ENCODE results near the gene ERP27. TPM values are rescaled to one million over a fixed set of nuclear protein-coding genes. Genes with fewer than 3 reads are reported as not detected.

ERP27 gene
- total RNA-seq, 1 experiment from 2014 or later, result not detected

DNA sequence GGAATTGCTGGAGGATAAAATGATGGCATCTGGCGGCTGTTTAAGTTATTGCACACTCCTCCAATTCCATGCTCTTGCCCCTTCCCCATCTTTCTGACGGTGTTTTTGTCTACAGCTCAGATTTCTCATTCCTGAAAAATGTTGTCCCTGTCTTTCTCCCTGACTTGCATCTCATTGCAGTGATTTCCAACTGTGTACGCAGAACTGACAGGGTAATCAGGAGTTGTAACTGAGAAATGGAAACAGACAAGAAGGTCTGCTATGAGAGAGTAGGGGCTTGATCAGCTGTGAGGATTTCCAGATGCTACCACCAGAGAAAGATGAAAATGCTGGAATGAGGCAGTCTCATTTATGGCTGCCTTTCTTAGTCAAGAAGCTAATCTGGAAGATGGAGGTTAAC lies 1.3 kb downstream of the ERP27 start:
- ChIA-PET CTCF (interaction anchor here (0.6 to 1.5 kb wide), 3 partner anchors 9 to 1124 kb away, joined by 3 to 5 read pairs (median 4); no protein-coding TSS in a partner anchor), POLR2A (no interaction called here)
- TF ChIP-seq, protein P1, sequence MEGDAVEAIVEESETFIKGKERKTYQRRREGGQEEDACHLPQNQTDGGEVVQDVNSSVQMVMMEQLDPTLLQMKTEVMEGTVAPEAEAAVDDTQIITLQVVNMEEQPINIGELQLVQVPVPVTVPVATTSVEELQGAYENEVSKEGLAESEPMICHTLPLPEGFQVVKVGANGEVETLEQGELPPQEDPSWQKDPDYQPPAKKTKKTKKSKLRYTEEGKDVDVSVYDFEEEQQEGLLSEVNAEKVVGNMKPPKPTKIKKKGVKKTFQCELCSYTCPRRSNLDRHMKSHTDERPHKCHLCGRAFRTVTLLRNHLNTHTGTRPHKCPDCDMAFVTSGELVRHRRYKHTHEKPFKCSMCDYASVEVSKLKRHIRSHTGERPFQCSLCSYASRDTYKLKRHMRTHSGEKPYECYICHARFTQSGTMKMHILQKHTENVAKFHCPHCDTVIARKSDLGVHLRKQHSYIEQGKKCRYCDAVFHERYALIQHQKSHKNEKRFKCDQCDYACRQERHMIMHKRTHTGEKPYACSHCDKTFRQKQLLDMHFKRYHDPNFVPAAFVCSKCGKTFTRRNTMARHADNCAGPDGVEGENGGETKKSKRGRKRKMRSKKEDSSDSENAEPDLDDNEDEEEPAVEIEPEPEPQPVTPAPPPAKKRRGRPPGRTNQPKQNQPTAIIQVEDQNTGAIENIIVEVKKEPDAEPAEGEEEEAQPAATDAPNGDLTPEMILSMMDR (IDR thresholded peaks at IDR 0.05; ENCODE audit: unreplicated experiment), result no peak
- no peaks in the 10 kb centered on the region for H3K27me3 Mint-ChIP-seq (ENCODE audit: insufficient read depth, unreplicated experiment)
- no peak overlapping the region for H3K4me3 Mint-ChIP-seq (ENCODE audit: unreplicated experiment)
- H3K36me3 Mint-ChIP-seq (ENCODE audit: insufficient read depth, unreplicated experiment), result peaks cover 7% of the 10 kb centered on the region
- intact Hi-C loops (cut with micrococcal nuclease), result no loop called here
- no peak for DNase-seq (ENCODE audit: unreplicated experiment)
- H3K9me3 Mint-ChIP-seq (ENCODE audit: unreplicated experiment), result no peaks in the 10 kb centered on the region
- no peak overlapping the region for H3K27ac Mint-ChIP-seq (ENCODE audit: low read depth, unreplicated experiment)
- no TSS peak for BruUV-seq (replicated peaks)
- H3K4me1 Mint-ChIP-seq (ENCODE audit: insufficient read depth, unreplicated experiment), result no peaks in the 10 kb centered on the region

DNA sequence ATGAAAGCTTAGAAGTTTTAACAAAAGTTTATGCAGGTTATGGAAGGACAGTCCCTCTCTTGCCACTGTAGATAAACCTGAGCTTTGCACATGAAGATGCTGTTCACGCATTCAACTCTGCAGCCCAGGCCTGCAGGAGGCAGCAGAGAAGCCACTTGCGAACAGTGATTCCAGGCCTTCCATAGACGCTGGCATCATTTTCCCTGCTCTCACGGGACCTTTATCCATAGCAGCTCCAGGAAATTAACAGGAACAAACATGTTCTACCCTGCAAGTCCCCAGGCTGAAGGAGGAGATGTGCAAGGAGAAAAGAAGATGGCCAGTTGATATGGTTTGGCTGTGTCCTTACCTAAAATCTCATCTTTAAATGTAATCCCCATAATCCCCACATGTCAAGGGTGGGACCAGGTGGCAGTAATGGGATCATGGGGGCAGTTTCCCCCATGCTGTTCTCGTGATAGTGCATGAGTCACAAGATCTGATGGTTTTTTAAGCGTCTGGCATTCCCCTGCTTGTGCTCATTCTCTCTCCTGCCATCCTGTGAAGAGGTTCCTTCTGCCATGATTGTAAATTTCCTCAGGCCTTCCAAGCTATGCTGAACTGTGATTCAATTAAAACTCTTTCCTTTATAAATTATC lies 2.0 kb downstream of the ERP27 start:
- ChIA-PET CTCF (interaction anchor here (0.6 to 0.8 kb wide), 2 partner anchors 10 to 1125 kb away, joined by 3 to 4 read pairs; no protein-coding TSS in a partner anchor), POLR2A (interaction anchor here (1.0 kb wide), 1 partner anchor 10 kb away, joined by 3 read pairs; no protein-coding TSS in a partner anchor)
- H3K4me1 Mint-ChIP-seq (ENCODE audit: insufficient read depth, unreplicated experiment), result no peaks in the 10 kb centered on the region
- no peaks in the 10 kb centered on the region for H3K9me3 Mint-ChIP-seq (ENCODE audit: unreplicated experiment)
- BruUV-seq (replicated peaks), result no TSS peak
- H3K36me3 Mint-ChIP-seq (ENCODE audit: insufficient read depth, unreplicated experiment), result peaks cover 4% of the 10 kb centered on the region
- TF ChIP-seq, protein P1 (IDR thresholded peaks at IDR 0.05; ENCODE audit: unreplicated experiment), result no peak
- intact Hi-C loops (cut with micrococcal nuclease), result no loop called here
- DNase-seq (ENCODE audit: unreplicated experiment), result no peak
- H3K4me3 Mint-ChIP-seq (ENCODE audit: unreplicated experiment), result no peak overlapping the region
- no peak overlapping the region for H3K27ac Mint-ChIP-seq (ENCODE audit: low read depth, unreplicated experiment)
- H3K27me3 Mint-ChIP-seq (ENCODE audit: insufficient read depth, unreplicated experiment), result no peaks in the 10 kb centered on the region

DNA sequence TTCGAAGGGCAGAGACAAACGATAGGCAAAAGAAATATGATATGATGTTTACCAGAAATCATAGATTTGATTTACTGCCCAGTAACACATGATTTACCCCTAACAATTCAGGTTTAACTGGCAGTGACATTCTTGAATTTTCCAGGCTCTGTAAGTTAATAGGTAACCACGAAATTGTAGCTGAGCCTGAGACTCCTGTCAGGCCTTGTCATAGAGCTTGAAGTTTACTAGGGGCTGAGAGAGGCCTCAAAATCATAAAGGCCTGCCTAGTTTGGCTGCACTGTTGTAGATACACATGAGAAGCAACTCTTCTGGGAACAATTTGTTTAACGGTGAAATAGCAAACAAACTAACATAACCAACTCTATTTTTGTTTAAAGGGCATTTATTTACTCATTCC lies 3.3 kb downstream of the ERP27 start:
- POLR2A ChIA-PET, result no interaction called here

DNA sequence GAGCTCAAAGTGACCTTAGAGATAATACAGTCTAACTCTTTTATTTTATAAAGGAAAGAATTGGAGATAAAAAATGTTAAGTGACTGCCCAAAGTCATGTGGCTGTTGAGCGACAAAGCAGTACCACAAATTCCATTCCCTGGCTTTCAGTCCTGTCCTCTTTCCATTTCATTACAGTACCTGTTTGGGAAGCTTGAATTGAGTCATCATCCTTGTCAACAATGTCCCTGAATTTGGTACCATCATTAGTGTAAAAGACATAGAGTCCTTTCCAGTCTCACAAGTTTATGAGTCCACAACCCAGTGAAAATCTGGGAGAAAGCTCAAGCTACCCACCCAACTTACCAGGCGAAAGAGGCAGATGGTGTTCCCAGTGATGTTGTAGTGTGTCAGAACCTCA lies 3.8 kb downstream of the ERP27 start:
- DNase-seq (ENCODE audit: unreplicated experiment), result no peak
- CTCF ChIA-PET, result no interaction called here
- H3K36me3 Mint-ChIP-seq (ENCODE audit: insufficient read depth, unreplicated experiment), result peaks cover 4% of the 10 kb centered on the region
- no peak overlapping the region for H3K27ac Mint-ChIP-seq (ENCODE audit: low read depth, unreplicated experiment)
- no peak overlapping the region for H3K4me3 Mint-ChIP-seq (ENCODE audit: unreplicated experiment)
- H3K27me3 Mint-ChIP-seq (ENCODE audit: insufficient read depth, unreplicated experiment), result no peaks in the 10 kb centered on the region
- intact Hi-C loops (cut with micrococcal nuclease), result no loop called here
- no TSS peak for BruUV-seq (replicated peaks)
- H3K4me1 Mint-ChIP-seq (ENCODE audit: insufficient read depth, unreplicated experiment), result no peaks in the 10 kb centered on the region
- no peaks in the 10 kb centered on the region for H3K9me3 Mint-ChIP-seq (ENCODE audit: unreplicated experiment)
- POLR2A ChIA-PET, result interaction anchor here (1.0 kb wide), 1 partner anchor 12 kb away, joined by 3 read pairs; no protein-coding TSS in a partner anchor
- TF ChIP-seq, protein P1 (IDR thresholded peaks at IDR 0.05; ENCODE audit: unreplicated experiment), result no peak

More for the DNA sequence above, 3.3 kb downstream of the ERP27 start:
- TF ChIP-seq, protein P1 (IDR thresholded peaks at IDR 0.05; ENCODE audit: unreplicated experiment), result no peak
- H3K27ac Mint-ChIP-seq (ENCODE audit: low read depth, unreplicated experiment), result no peak overlapping the region
- no peaks in the 10 kb centered on the region for H3K4me1 Mint-ChIP-seq (ENCODE audit: insufficient read depth, unreplicated experiment)
- DNase-seq (ENCODE audit: unreplicated experiment), result no peak
- H3K27me3 Mint-ChIP-seq (ENCODE audit: insufficient read depth, unreplicated experiment), result no peaks in the 10 kb centered on the region
- intact Hi-C loops (cut with micrococcal nuclease), result no loop called here
- no peak overlapping the region for H3K4me3 Mint-ChIP-seq (ENCODE audit: unreplicated experiment)
- no TSS peak for BruUV-seq (replicated peaks)
- H3K36me3 Mint-ChIP-seq (ENCODE audit: insufficient read depth, unreplicated experiment), result peaks cover 4% of the 10 kb centered on the region
- no peaks in the 10 kb centered on the region for H3K9me3 Mint-ChIP-seq (ENCODE audit: unreplicated experiment)
- CTCF ChIA-PET, result no interaction called here
